GM23248 (cell line): ENCODE results near the gene FARP1. TPM values are rescaled to one million over a fixed set of nuclear protein-coding genes. Genes with fewer than 3 reads are reported as not detected.

Source experiments
- DNase-seq: peaks from one replicate; pipeline ENCODE4 v3.0.0-alpha.2; 2015
- H2AFZ ChIP-seq: fragments of 200-600 bp; sonication (generic); 2 replicates; pipeline ENCODE4 v1.6.1; 2016; ENCODE audit warnings: antibody characterized with exemption
- H3F3A ChIP-seq: fragments of 200-600 bp; sonication (generic); 2 replicates; pipeline ENCODE4 v1.6.1; 2016; ENCODE audit warnings: mild to moderate bottlenecking, antibody characterized with exemption, mixed run types; ENCODE audit not compliant: insufficient read depth
- H3K27ac ChIP-seq: fragments of 200-600 bp; sonication (generic); 2 replicates; pipeline ENCODE4 v1.5.1; 2016; ENCODE audit warnings: mild to moderate bottlenecking
- H3K27me3 ChIP-seq: fragments of 200-600 bp; sonication (generic); replicated peaks from 2 replicates; pipeline ENCODE4 v1.6.1; 2016; ENCODE audit warnings: mild to moderate bottlenecking; ENCODE audit not compliant: insufficient read depth
- H3K36me3 ChIP-seq: fragments of 200-600 bp; sonication (generic); 2 replicates; pipeline ENCODE4 v1.6.1; 2016; ENCODE audit warnings: low read depth, mild to moderate bottlenecking
- H3K4me1 ChIP-seq: fragments of 200-600 bp; sonication (generic); 2 replicates; pipeline ENCODE4 v1.6.1; 2016; ENCODE audit warnings: mild to moderate bottlenecking; ENCODE audit not compliant: insufficient read depth
- H3K4me2 ChIP-seq: fragments of 200-600 bp; sonication (generic); one replicate; pipeline ENCODE4 v1.6.1; 2016; ENCODE audit warnings: mild to moderate bottlenecking; ENCODE audit not compliant: unreplicated experiment
- H3K4me3 ChIP-seq: fragments of 200-600 bp; sonication (generic); 2 replicates; pipeline ENCODE4 v1.5.1; 2016; ENCODE audit warnings: mild to moderate bottlenecking
- H3K79me2 ChIP-seq: fragments of 200-600 bp; sonication (generic); 2 replicates; pipeline ENCODE4 v1.6.1; 2016; ENCODE audit warnings: mild to moderate bottlenecking; ENCODE audit not compliant: insufficient read depth
- H3K9ac ChIP-seq: fragments of 200-600 bp; sonication (generic); 2 replicates; pipeline ENCODE4 v1.6.1; 2016; ENCODE audit warnings: mild to moderate bottlenecking
- H3K9me2 ChIP-seq: fragments of 200-600 bp; sonication (generic); 2 replicates; pipeline ENCODE4 v1.6.1; 2016; ENCODE audit warnings: mixed run types, mild to moderate bottlenecking, moderate library complexity; ENCODE audit not compliant: insufficient read depth
- H3K9me3 ChIP-seq: fragments of 200-600 bp; sonication (generic); one replicate; pipeline ENCODE4 v1.6.1; 2017; ENCODE audit warnings: low read depth
- H4K20me1 ChIP-seq: fragments of 200-600 bp; sonication (generic); 2 replicates; pipeline ENCODE4 v1.6.0; 2016; ENCODE audit not compliant: insufficient read depth
- EZH2 ChIP-seq: fragments of 200-600 bp; sonication (generic); IDR thresholded peaks from 2 replicates; pipeline ENCODE4 v1.6.1; 2018; ENCODE audit warnings: antibody characterized with exemption, mild to moderate bottlenecking; ENCODE audit not compliant: insufficient read depth, poor library complexity, severe bottlenecking
- EZH2phosphoT487 ChIP-seq: fragments of 200-600 bp; sonication (generic); IDR thresholded peaks from 2 replicates; pipeline ENCODE4 v1.6.1; 2018; ENCODE audit warnings: antibody characterized with exemption, moderate library complexity, mild to moderate bottlenecking, low read depth; ENCODE audit not compliant: insufficient read depth
- WGBS, 2 experiments: methylation state at CpG; one replicate each; pipeline ENCODE4 v1.1.6; 2015 to 2017; ENCODE audit warnings: low lambda C conversion rate in 2 of 2, low coverage in 1 of 2; ENCODE audit errors: missing lambda C conversion rate in 2 of 2; 5-methylcytosine and 5-hydroxymethylcytosine counted together
- in situ Hi-C: fragments of 300-500 bp; cut with MboI; formaldehyde crosslinking; loops from 2 replicates; pipeline ENCODE4 v1.15.0; 2020
- polyA plus RNA-seq: library from polyadenylated mRNA; unstranded; fragments of >200 nt; fragmentation: Nextera tagmentation; extraction: Ambion mirVana; gene quantifications from 2 replicates; pipeline ENCODE4 v1.2.1, GENCODE V29; 2016
- total RNA-seq: library from RNA; depleted of rRNA; stranded (reverse); fragments of >200 nt; shearing (Covaris generic); gene quantifications from 2 replicates; pipeline ENCODE4 v1.2.3, GENCODE V29; 2014

FARP1 gene
- total and polyA plus RNA-seq, 2 experiments from 2014 or later = 53.7 to 56.6 TPM

DNA sequence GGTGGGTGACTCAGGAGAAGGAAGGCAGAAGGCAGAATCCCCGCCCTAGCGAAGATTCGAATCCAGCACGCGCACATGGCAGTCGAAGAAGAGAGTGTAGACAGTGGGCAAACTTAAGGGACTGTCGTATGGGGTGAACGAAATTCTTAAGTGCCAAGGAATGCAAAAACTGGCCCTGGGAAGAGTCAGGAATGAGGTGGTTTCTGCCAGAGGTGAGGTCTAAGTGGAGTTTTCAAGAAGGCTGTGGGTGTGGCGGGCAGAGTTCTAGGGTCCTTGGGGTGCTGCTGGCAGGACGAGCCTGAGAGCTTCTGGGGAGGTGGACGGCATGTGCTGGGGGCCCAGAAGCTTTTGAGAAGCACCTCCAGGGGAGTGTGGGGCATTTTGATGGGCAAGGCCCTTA, 98.1 kb downstream of the FARP1 start:
- no peak for DNase-seq
- no peak overlapping the region for H3K4me3 ChIP-seq
- no peak overlapping the region for H3K9ac ChIP-seq
- in situ Hi-C loops = no loop called here
- no peaks in the 10 kb centered on the region for H4K20me1 ChIP-seq
- no peaks in the 10 kb centered on the region for H3K9me3 ChIP-seq
- no peak overlapping the region for H2AFZ ChIP-seq
- no peak overlapping the region for H3K27ac ChIP-seq
- H3K27me3 ChIP-seq = no peaks in the 10 kb centered on the region
- H3K4me1 ChIP-seq = no peaks in the 10 kb centered on the region
- TF ChIP-seq EZH2 (no peak), EZH2phosphoT487 (no peak)
- no peak overlapping the region for H3K4me2 ChIP-seq
- no peaks in the 10 kb centered on the region for H3K36me3 ChIP-seq
- no peaks in the 10 kb centered on the region for H3K9me2 ChIP-seq
- H3K79me2 ChIP-seq = peaks cover 90% of the 10 kb centered on the region
- H3F3A ChIP-seq = peaks cover 12% of the 10 kb centered on the region; the same call in 1 of the 2 replicates
- WGBS, 2 experiments = 99 to 100% methylated on average over 11 of the region's 11 CpGs

- Histone ChIP-seq H3K4me3 (no peak overlapping the region), H3K27ac (no peak overlapping the region), H3K9me2 (no peaks in the 10 kb centered on the region), H2AFZ (no peak overlapping the region), H3F3A (peaks cover 12% of the 10 kb centered on the region; the same call in 1 of the 2 replicates), H3K79me2 (peaks cover 84% of the 10 kb centered on the region), H3K27me3 (no peaks in the 10 kb centered on the region), H3K4me1 (no peaks in the 10 kb centered on the region), H4K20me1 (no peaks in the 10 kb centered on the region), H3K4me2 (no peak overlapping the region), H3K9me3 (no peaks in the 10 kb centered on the region), H3K9ac (no peak overlapping the region), H3K36me3 (no peaks in the 10 kb centered on the region)
- in situ Hi-C loops = no loop called here
- 81 to 83% methylated on average over 7 of the region's 7 CpGs for WGBS, 2 experiments
- TF ChIP-seq EZH2 (no peak), EZH2phosphoT487 (no peak)
- no peak for DNase-seq
Observed at GRCh38 chr13:98241976-98242375, 99.1 kb downstream of the FARP1 start.

DNA sequence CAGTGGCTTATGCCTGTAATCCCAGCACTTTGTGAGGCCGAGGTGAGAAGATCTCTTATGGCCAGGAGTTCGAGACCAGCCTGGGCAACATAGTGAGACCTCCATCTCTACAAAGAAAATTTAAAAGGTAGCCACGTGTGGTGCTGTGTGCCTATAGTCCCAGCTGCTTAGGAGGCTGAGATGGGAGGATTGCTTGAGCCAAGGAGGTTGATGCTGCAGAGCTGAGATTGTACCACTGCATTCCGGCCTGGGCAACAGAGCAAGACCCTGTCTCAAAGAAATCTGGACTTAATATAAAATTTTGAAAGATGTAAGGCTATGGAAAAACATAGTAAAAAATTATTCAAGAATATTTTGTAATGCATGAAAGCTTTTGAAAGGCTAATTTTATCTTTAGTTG, 99.5 kb downstream of the FARP1 start:
- Histone ChIP-seq H3K4me3 (no peak overlapping the region), H3K9me2 (no peaks in the 10 kb centered on the region), H3K9ac (no peak overlapping the region), H2AFZ (no peak overlapping the region), H3K9me3 (no peaks in the 10 kb centered on the region), H4K20me1 (no peaks in the 10 kb centered on the region), H3K79me2 (peaks cover 85% of the 10 kb centered on the region), H3F3A (peaks cover 12% of the 10 kb centered on the region; the same call in 1 of the 2 replicates), H3K36me3 (no peaks in the 10 kb centered on the region), H3K4me2 (no peak overlapping the region), H3K27me3 (no peaks in the 10 kb centered on the region), H3K27ac (no peak overlapping the region), H3K4me1 (no peaks in the 10 kb centered on the region)
- 75 to 83% methylated on average over 4 of the region's 4 CpGs for WGBS, 2 experiments
- in situ Hi-C loops = no loop called here
- TF ChIP-seq EZH2 = no peak
- TF ChIP-seq EZH2phosphoT487 = no peak
- no peak for DNase-seq

- H4K20me1 ChIP-seq = no peaks in the 10 kb centered on the region
- no peaks in the 10 kb centered on the region for H3K9me3 ChIP-seq
- no peaks in the 10 kb centered on the region for H3K4me1 ChIP-seq
- DNase-seq = no peak
- H3K27ac ChIP-seq = no peak overlapping the region
- TF ChIP-seq EZH2 (no peak), EZH2phosphoT487 (no peak)
- no peaks in the 10 kb centered on the region for H3K27me3 ChIP-seq
- peaks cover 76% of the 10 kb centered on the region for H3K79me2 ChIP-seq
- H2AFZ ChIP-seq = no peak overlapping the region
- H3K4me2 ChIP-seq = no peak overlapping the region
- H3F3A ChIP-seq = peaks cover 12% of the 10 kb centered on the region; the same call in 1 of the 2 replicates
- in situ Hi-C loops = no loop called here
- H3K4me3 ChIP-seq = no peak overlapping the region
- no peaks in the 10 kb centered on the region for H3K9me2 ChIP-seq
- H3K36me3 ChIP-seq = no peaks in the 10 kb centered on the region
- H3K9ac ChIP-seq = no peak overlapping the region
Observed at GRCh38 chr13:98243929-98244272, 101.0 kb downstream of the FARP1 start.

DNA sequence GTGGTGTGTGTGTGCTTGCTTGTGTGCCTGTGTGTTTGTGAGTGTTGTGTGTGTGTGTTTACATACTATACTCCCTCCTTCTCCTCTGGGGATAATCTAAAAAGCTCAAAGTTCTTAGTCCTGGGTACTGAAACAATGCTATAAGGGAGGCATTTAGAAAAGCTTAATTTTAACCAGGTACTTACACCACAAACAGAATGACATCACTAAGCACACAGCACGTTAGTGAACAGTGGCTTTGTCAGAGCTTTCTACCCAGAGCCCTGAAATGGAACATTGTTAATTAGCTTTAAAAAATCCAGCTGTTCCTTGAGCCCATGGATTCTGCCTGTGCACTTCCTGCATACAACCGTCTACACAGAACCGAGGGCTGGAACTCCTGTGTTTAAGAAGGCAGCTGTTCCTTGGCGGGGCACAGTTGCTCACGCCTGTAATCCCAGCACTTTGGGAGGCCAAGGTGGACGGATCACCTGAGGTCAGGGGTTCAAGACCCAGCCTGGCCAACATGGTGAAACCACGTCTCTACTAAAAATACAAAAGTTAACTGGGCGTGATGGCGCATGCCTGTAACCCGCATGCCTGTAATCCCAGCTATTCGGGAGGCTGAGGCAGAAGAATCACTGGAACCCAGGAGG, 103.8 kb downstream of the FARP1 start:
- Histone ChIP-seq H3K79me2 (peaks cover 79% of the 10 kb centered on the region), H4K20me1 (no peaks in the 10 kb centered on the region), H3K4me3 (no peak overlapping the region), H3K27ac (no peak overlapping the region), H3K9me3 (no peaks in the 10 kb centered on the region), H3K27me3 (no peaks in the 10 kb centered on the region), H3K4me1 (no peaks in the 10 kb centered on the region), H3K4me2 (no peak overlapping the region), H3K36me3 (no peaks in the 10 kb centered on the region), H2AFZ (no peak overlapping the region), H3F3A (peaks cover 12% of the 10 kb centered on the region; the same call in 1 of the 2 replicates), H3K9me2 (no peaks in the 10 kb centered on the region), H3K9ac (no peak overlapping the region)
- DNase-seq = no peak
- TF ChIP-seq EZH2phosphoT487 (no peak), EZH2 (no peak)
- 86 to 88% methylated on average over 11 of the region's 11 CpGs for WGBS, 2 experiments
- in situ Hi-C loops = no loop called here
